GM10266 (cell line): Measurements from ENCODE around the gene PON1.

ENCODE experiments used
- DNase-seq: peaks from one replicate; pipeline ENCODE4 v3.0.0; 2012; ENCODE audit errors: extremely low spot score
- CTCF ChIP-seq: IDR thresholded peaks from 2 replicates; pipeline ENCODE4 v1.5.1; 2012; ENCODE audit warnings: mild to moderate bottlenecking, low read depth; ENCODE audit not compliant: control insufficient read depth, insufficient read depth; ENCODE audit errors: missing control alignments

PON1 gene

GRCh38 chr7:95286096-95286495 lies 38.2 kb downstream of the PON1 start:
- DNase-seq, result no peak
- TF ChIP-seq CTCF, result no peak

GRCh38 chr7:95279417-95279816 lies 44.9 kb downstream of the PON1 start:
- DNase-seq, result no peak
- TF ChIP-seq CTCF, result no peak

- TF ChIP-seq CTCF, result no peak
- DNase-seq, result no peak
Measured at GRCh38 chr7:95276114-95276513, 48.2 kb downstream of the PON1 start.

GRCh38 chr7:95269640-95270039 lies 54.7 kb downstream of the PON1 start:
- TF ChIP-seq CTCF, result no peak
- no peak for DNase-seq

GRCh38 chr7:95267754-95268153 lies 56.6 kb downstream of the PON1 start:
- no peak for TF ChIP-seq CTCF
- DNase-seq, result no peak

GRCh38 chr7:95265634-95266033 lies 58.7 kb downstream of the PON1 start:
- DNase-seq, result no peak
- TF ChIP-seq CTCF, result no peak

- no peak for DNase-seq
- no peak for TF ChIP-seq CTCF
Measured at GRCh38 chr7:95264363-95264891, 59.9 kb downstream of the PON1 start.
